ENCODE measurements around the gene ATP11B.

The ATP11B gene

DNA sequence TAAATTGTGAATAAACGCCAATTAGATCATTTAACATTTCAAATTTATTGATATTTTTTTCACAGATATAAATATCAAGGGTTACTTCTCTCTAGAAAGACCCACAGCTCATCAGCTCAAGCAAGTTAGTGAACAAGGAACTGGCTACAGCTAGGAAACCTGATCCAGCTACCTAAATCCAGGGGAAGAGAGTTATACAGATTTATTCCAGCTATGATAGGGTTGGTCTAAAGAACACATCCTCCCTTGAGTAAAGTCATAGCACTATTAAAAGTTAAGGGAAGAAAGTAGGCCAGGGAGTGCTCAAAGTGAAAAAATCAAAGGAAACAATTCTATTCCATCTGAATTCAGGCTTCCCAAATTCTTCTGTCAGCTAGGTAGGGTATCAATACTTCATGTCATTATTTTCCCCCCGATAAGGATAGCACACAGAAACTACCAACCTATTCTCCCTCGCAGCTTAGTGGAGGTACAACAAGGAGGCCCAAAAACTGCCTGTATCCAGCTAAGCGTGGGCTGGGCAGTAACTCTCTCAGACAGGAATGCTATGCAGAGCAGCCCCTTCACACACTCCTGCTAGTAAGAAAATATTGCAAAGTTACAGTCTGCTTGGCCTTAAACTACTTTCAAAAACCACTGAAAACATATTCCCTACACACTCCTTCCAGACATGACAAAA, 143.1 kb downstream of the ATP11B start:
- TF ChIP-seq, protein P1, sequence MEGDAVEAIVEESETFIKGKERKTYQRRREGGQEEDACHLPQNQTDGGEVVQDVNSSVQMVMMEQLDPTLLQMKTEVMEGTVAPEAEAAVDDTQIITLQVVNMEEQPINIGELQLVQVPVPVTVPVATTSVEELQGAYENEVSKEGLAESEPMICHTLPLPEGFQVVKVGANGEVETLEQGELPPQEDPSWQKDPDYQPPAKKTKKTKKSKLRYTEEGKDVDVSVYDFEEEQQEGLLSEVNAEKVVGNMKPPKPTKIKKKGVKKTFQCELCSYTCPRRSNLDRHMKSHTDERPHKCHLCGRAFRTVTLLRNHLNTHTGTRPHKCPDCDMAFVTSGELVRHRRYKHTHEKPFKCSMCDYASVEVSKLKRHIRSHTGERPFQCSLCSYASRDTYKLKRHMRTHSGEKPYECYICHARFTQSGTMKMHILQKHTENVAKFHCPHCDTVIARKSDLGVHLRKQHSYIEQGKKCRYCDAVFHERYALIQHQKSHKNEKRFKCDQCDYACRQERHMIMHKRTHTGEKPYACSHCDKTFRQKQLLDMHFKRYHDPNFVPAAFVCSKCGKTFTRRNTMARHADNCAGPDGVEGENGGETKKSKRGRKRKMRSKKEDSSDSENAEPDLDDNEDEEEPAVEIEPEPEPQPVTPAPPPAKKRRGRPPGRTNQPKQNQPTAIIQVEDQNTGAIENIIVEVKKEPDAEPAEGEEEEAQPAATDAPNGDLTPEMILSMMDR (IDR thresholded peaks at IDR 0.05; ENCODE audit: unreplicated experiment in 3 of 3), result no peak
- Mint-ChIP-seq H3K27me3 (ENCODE audit: low read depth) (no peaks in the 10 kb centered on the region), H3K9me3 (peaks cover 12% of the 10 kb centered on the region), H3K4me3 (no peak overlapping the region), H3K36me3 (ENCODE audit: low read depth) (peaks cover 17% of the 10 kb centered on the region), H3K27ac (peak overlapping the region; percentile 87 to 90 (median 88)), H3K4me1 (peaks cover 17% of the 10 kb centered on the region)

DNA sequence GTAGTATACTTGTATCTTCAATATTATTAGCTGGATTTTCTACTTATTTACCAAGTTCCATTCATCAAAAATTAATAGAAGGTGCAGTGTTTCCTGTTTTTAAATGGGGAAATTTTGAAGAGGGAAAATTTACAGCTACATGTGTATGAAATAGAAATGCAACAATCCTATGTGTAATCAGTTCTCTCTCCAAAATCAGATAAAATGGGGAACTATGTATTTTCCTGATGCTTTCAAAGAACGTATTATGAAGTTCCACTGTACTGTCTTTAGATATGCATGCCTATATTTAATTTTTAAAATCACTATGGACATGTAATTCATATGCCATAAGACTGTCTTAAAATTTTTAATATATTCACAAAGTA, 143.6 kb downstream of the ATP11B start:
- Mint-ChIP-seq H3K4me1 (peaks cover 17% of the 10 kb centered on the region), H3K9me3 (peaks cover 10% of the 10 kb centered on the region), H3K4me3 (no peak overlapping the region), H3K27ac (peak overlapping the region; percentile 87 to 90 (median 88)), H3K27me3 (ENCODE audit: low read depth) (no peaks in the 10 kb centered on the region), H3K36me3 (ENCODE audit: low read depth) (peaks cover 14% of the 10 kb centered on the region)
- TF ChIP-seq, protein P1 (IDR thresholded peaks at IDR 0.05; ENCODE audit: unreplicated experiment in 3 of 3), result no peak

DNA sequence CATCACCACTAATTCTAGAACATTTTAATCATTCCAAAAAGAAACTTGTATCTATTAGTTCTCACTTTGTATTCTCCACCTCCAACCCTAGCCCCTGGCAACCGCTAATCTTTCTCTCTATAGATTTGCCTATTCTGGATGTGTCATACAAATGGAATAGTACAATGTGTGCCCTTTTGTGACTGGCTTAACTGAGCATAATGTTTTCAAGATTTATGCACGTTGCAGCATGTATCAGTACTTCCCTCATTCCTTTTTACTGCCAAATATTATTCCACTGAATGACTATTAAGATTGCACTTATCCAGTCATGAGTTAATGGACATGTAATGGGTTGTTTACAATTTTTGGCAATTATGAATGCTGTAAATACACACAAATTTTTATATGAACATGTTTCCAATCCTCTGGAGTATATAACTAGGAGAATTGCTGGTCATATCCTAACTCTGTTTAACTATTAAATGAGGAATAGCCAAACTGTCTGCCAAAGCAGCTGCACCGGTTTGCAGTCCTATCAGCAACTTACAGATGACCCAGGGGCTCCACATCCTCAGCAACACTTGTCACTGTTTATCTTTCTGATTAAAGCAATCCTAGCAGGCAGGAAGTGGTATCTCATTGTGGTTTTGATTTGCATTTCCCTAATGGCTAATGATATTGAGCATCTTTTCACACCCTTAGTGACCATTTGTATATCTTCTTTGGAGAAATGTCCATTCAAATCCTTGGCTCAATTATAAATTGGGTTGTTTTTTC, 144.2 kb downstream of the ATP11B start:
- H3K4me1 Mint-ChIP-seq, result peaks cover 17% of the 10 kb centered on the region

DNA sequence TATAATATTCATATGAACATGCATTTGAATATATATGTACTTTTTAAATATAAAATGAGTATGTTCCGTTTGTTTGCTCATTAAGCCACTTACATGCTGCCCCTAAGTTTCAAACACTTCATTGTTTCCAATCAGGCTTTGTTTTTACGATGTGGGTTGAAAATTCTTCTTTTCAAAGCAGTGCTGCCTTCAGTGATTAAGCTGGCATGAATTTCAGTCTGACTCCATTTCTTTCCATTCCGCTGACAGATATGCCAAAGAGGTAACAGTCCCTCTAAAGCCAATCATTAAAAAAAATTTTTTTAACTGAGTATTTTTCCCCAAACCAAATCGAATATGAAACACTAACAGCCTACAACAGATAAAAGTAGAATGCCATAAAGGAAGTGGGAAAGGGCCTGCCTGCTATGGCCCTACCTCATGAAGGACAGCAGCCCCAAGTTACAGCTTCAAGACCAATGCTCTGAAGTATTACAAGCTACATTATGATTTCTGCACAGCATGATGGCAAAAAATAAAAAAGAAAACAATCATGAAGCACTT, 147.0 kb downstream of the ATP11B start:
- Mint-ChIP-seq H3K9me3 (no peaks in the 10 kb centered on the region), H3K27ac (no peak overlapping the region), H3K27me3 (ENCODE audit: low read depth) (no peaks in the 10 kb centered on the region), H3K4me3 (no peak overlapping the region), H3K36me3 (ENCODE audit: low read depth) (peaks cover 14% of the 10 kb centered on the region), H3K4me1 (peaks cover 17% of the 10 kb centered on the region)
- TF ChIP-seq, protein P1 (IDR thresholded peaks at IDR 0.05; ENCODE audit: unreplicated experiment in 3 of 3), result no peak

More for the DNA sequence above, 144.2 kb downstream of the ATP11B start:
- H3K9me3 Mint-ChIP-seq, result peaks cover 7% of the 10 kb centered on the region
- H3K4me3 Mint-ChIP-seq, result no peak overlapping the region
- no peaks in the 10 kb centered on the region for H3K27me3 Mint-ChIP-seq (ENCODE audit: low read depth)
- peak overlapping the region in 1 of 3 experiments; percentile 9 for H3K27ac Mint-ChIP-seq
- TF ChIP-seq, protein P1 (IDR thresholded peaks at IDR 0.05; ENCODE audit: unreplicated experiment in 3 of 3), result no peak
- peaks cover 10% of the 10 kb centered on the region for H3K36me3 Mint-ChIP-seq (ENCODE audit: low read depth)

DNA sequence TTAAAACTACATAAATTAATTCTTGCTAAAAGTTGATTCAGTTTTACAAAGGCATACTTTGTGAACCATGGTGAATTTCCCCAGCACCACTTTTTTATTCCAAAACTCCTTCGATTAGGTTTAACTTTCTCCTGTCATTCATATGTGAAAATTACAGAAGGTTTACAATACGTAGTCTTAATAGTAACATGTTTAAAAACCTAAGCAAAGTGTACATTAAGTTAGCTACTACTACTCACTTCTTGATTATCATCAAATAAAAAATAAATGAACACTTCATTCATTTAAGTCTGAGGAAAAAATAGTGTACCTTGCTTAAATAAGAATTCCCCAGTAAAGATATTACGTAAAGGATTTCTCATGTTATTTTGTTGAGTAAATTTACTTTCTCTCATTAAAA, 148.4 kb downstream of the ATP11B start:
- peaks cover 7% of the 10 kb centered on the region for H3K4me1 Mint-ChIP-seq
- H3K27ac Mint-ChIP-seq, result no peak overlapping the region
- no peak overlapping the region for H3K4me3 Mint-ChIP-seq
- H3K27me3 Mint-ChIP-seq (ENCODE audit: low read depth), result no peaks in the 10 kb centered on the region
- TF ChIP-seq, protein P1 (IDR thresholded peaks at IDR 0.05; ENCODE audit: unreplicated experiment in 3 of 3), result no peak
- no peaks in the 10 kb centered on the region for H3K9me3 Mint-ChIP-seq
- peaks cover 27% of the 10 kb centered on the region for H3K36me3 Mint-ChIP-seq (ENCODE audit: low read depth)

All from nephron (organoid).